ENCODE data around the gene ASB2.
A peak's percentile ranks its signal among the peaks of the same experiment; 100 is the strongest.

Gene ASB2

DNA sequence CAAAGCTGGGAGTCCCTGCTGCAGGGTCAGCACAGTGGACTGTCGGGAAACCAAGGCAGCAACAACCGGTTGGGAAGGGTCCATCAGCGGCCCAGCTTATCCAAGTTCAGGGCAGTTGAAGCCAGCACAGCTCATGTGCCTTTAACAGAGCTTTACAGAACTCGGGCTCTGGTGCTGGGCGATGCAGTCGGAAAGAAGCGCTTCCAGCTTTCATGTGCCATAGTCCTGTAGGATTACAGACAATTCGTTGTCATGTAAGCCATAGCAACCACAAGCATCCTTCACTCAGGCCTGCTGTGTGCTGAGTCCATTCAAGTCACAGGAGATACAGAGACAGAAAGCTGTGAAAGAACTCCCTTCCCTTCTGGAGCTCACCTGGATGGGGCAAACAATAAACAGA lies 52.7 kb downstream of the ASB2 start:
- Mint-ChIP-seq H3K36me3 (ENCODE audit: insufficient read depth) (no peaks in the 10 kb centered on the region), H3K9me3 (no peaks in the 10 kb centered on the region), H3K27me3 (no peaks in the 10 kb centered on the region), H3K4me3 (no peak overlapping the region), H3K27ac (ENCODE audit: low read depth) (no peak overlapping the region), H3K4me1 (no peaks in the 10 kb centered on the region)
- DNase-seq (ENCODE audit: low spot score in 2 of 2) (no peak), ATAC-seq (replicated peaks; ENCODE audit: extremely low read depth, poor library complexity, severe bottlenecking) (no peak)

DNA sequence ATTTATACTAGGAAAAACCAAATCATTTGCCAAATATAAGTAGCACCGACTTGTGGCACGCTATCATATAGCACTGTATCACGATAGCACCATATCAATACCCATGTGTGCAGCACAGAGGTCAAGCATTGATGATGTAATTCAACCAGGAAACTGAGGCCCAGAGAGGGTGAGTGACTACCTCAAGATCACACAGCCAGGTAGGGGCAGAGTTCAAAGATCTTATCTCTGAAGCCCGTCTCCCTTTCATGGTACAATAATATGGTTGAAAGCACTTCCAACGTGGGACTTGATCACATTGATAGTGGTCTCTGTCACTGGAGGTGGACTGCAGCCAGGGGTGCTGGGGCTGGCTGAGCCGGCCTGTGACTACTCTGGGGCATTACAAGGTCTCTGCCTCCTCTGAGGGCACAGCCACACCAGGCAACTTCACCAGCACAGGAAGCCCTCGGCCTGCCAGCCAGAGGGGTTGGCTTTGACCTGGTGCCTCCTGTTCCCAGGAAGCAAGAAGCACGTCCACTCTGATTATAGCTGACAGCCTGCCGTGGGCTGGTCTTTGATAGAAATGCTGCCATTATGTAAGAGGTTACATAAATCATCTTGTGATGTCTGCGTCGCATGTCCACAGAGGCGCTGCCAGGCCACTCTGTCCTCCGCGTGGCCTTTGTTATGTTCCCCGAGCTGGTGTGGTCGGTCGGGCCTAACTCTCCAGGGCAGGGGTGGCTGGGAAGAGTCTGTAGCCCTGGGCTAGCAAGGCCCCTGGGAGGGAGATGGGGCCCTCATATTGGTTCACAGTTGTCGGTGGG lies 55.2 kb downstream of the ASB2 start:
- no peak overlapping the region for H3K27ac Mint-ChIP-seq (ENCODE audit: low read depth)
- no peaks in the 10 kb centered on the region for H3K9me3 Mint-ChIP-seq

DNA sequence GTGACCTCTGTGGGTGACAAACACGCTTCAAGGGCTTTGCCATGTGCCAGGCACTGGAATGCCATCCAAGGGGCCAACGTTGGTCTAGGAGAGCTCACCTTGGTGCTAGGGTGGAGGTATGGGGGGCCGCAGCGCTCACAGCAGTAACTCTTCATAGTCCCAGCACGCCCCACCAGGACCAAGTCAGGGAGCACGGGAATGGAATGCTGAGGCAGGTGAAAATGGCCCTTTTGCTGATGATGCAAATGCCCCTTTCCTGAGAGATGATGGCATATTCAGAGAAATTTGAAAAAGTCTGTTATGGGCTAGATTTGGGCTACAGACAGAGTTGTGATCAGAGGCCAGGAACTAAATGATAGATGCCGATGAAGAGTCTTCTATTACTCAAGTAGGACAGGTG lies 59.2 kb downstream of the ASB2 start:
- no peak overlapping the region for H3K4me3 Mint-ChIP-seq
- peaks cover 26% of the 10 kb centered on the region for H3K27me3 Mint-ChIP-seq
- no peak for ATAC-seq (replicated peaks; ENCODE audit: extremely low read depth, poor library complexity, severe bottlenecking)

More for the DNA sequence above, 55.2 kb downstream of the ASB2 start:
- Mint-ChIP-seq H3K36me3 (ENCODE audit: insufficient read depth) (peaks cover 3% of the 10 kb centered on the region), H3K4me1 (no peaks in the 10 kb centered on the region), H3K27me3 (peaks cover 11% of the 10 kb centered on the region), H3K4me3 (no peak overlapping the region)
- DNase-seq (ENCODE audit: low spot score in 2 of 2), result no peak
- ATAC-seq (replicated peaks; ENCODE audit: extremely low read depth, poor library complexity, severe bottlenecking), result no peak

DNA sequence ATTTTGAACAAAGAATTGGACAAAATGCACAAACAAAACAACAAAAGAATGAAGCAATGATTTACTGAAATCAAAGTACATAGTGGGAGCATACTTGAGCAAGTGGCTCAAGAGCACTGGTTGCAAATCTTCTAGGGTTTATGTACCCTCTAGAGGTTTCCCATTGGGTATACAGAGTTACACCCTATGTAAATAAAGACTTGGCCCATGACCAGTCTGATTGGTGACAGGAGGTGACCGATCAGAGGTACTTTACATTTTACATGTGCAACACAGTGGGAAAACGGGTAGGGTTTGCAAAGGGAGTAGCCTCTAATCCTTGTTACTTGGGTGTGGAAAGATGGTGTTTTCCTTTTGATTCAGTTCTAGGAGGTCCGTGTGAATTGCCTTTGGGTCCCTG lies 59.9 kb downstream of the ASB2 start:
- Mint-ChIP-seq H3K4me3 (no peak overlapping the region), H3K27ac (ENCODE audit: low read depth) (no peak overlapping the region), H3K4me1 (no peaks in the 10 kb centered on the region), H3K27me3 (peaks cover 26% of the 10 kb centered on the region), H3K9me3 (no peaks in the 10 kb centered on the region), H3K36me3 (ENCODE audit: insufficient read depth) (peaks cover 3% of the 10 kb centered on the region)
- DNase-seq (ENCODE audit: low spot score in 2 of 2) (no peak), ATAC-seq (replicated peaks; ENCODE audit: extremely low read depth, poor library complexity, severe bottlenecking) (no peak)

More for the DNA sequence above, 59.2 kb downstream of the ASB2 start:
- no peaks in the 10 kb centered on the region for H3K4me1 Mint-ChIP-seq
- no peak overlapping the region for H3K27ac Mint-ChIP-seq (ENCODE audit: low read depth)
- peaks cover 3% of the 10 kb centered on the region for H3K36me3 Mint-ChIP-seq (ENCODE audit: insufficient read depth)
- DNase-seq (ENCODE audit: low spot score in 2 of 2), result no peak
- no peaks in the 10 kb centered on the region for H3K9me3 Mint-ChIP-seq

DNA sequence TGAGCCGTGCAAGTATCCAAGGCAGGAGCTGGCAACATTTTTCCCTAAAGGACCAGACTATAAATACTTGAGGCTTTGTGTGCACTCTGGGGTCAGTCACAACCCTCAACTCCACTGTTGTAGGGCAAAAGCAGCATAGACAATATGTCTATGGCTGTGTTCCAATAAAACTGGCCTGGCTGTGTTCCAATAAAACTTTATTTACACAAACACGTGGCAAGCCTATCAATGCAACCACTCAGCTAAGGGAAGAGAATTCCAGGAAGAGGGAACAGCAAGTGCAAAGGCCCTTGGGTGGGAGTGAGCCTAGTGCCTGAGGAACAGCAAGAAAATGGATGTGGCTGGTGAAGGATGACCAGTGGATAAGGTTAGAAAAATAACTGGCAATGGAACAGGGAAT lies 60.6 kb downstream of the ASB2 start:
- no peak overlapping the region for H3K27ac Mint-ChIP-seq (ENCODE audit: low read depth)
- no peak for DNase-seq (ENCODE audit: low spot score in 2 of 2)
- H3K4me1 Mint-ChIP-seq, result no peaks in the 10 kb centered on the region
- peaks cover 27% of the 10 kb centered on the region for H3K27me3 Mint-ChIP-seq
- H3K36me3 Mint-ChIP-seq (ENCODE audit: insufficient read depth), result peaks cover 3% of the 10 kb centered on the region
- H3K9me3 Mint-ChIP-seq, result no peaks in the 10 kb centered on the region
- H3K4me3 Mint-ChIP-seq, result no peak overlapping the region
- ATAC-seq (replicated peaks; ENCODE audit: extremely low read depth, poor library complexity, severe bottlenecking), result no peak

DNA sequence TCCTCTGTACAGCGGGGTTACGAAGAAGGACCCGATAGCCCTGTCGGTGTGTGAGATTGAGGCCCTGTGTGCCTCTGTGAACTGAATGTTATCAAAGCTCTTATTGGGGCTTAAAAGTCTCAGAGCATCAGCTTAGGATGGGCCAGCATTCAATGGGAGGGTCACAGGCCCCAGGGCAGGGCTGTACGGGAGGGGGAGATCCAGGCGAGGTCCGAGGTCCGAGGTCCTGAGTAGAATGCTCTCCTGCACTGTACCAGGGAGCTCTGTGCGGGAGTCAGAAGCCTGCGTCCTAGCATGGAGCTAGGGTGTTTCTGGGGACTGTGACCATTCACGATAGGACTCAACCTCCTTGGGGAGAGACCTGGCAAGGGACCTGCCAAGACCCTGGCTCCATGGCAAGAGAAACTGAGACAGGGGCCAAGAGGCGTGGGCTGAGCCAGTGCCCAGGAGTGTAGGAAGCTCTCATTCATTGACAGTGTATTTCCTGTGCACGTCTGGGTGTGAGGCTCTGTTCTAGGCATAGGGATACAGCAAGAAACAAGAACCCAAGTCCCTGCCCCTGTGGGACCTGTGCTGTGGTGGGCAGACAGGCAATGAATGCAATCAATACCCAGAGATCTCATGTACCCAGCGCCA lies 61.2 kb downstream of the ASB2 start:
- Mint-ChIP-seq H3K4me1 (no peaks in the 10 kb centered on the region), H3K4me3 (no peak overlapping the region), H3K27ac (ENCODE audit: low read depth) (no peak overlapping the region), H3K36me3 (ENCODE audit: insufficient read depth) (peaks cover 3% of the 10 kb centered on the region), H3K27me3 (peaks cover 32% of the 10 kb centered on the region), H3K9me3 (no peaks in the 10 kb centered on the region)
- DNase-seq (ENCODE audit: low spot score in 2 of 2) (no peak), ATAC-seq (replicated peaks; ENCODE audit: extremely low read depth, poor library complexity, severe bottlenecking) (no peak)

DNA sequence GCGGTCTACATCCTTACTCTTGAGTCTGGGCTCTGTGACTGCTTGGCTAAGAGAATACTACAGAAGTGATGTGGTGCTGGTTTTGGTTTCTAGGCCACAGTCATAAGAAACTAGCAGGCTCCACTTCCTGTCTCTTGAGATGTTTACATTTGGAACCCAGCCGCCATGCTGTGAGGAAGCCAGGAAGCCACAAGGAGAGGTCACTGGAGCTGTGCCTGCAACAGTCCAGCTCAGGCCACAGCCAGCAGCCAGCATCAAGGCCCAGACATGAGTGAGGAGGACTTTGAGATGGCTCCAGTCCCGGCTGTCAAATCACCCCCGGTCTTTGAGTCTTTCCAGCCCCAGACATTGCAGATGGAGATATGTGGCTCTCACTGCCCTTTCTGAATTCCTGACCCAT lies 62.1 kb downstream of the ASB2 start:
- Mint-ChIP-seq H3K27me3 (peaks cover 32% of the 10 kb centered on the region), H3K36me3 (ENCODE audit: insufficient read depth) (peaks cover 5% of the 10 kb centered on the region), H3K27ac (ENCODE audit: low read depth) (no peak overlapping the region), H3K4me1 (no peaks in the 10 kb centered on the region), H3K4me3 (no peak overlapping the region), H3K9me3 (no peaks in the 10 kb centered on the region)
- no peak for ATAC-seq (replicated peaks; ENCODE audit: extremely low read depth, poor library complexity, severe bottlenecking)
- no peak for DNase-seq (ENCODE audit: low spot score in 2 of 2)

DNA sequence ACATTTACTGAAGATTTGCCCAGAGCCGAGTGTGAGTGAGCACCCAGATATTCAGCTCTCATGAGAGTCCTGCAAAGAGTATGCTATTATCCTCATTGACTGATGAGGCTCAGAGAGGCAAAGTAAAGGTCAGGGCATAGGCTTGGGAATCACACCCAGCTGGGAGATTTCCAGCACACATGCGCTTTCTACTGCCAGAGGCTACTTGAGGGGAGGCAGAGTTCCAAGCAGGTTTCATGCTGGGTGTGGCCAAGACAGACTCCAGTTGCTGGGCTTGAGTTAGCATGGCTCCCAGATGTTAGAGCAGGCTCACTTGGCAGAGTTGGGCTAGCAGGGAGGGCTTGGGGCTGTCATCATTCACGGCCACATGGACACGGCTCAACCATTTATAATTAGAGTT lies 63.6 kb downstream of the ASB2 start:
- Mint-ChIP-seq H3K36me3 (ENCODE audit: insufficient read depth) (peaks cover 7% of the 10 kb centered on the region), H3K4me1 (no peaks in the 10 kb centered on the region), H3K27me3 (peaks cover 32% of the 10 kb centered on the region), H3K4me3 (no peak overlapping the region), H3K27ac (ENCODE audit: low read depth) (no peak overlapping the region), H3K9me3 (no peaks in the 10 kb centered on the region)
- DNase-seq (ENCODE audit: low spot score in 2 of 2) (no peak), ATAC-seq (replicated peaks; ENCODE audit: extremely low read depth, poor library complexity, severe bottlenecking) (no peak)

DNA sequence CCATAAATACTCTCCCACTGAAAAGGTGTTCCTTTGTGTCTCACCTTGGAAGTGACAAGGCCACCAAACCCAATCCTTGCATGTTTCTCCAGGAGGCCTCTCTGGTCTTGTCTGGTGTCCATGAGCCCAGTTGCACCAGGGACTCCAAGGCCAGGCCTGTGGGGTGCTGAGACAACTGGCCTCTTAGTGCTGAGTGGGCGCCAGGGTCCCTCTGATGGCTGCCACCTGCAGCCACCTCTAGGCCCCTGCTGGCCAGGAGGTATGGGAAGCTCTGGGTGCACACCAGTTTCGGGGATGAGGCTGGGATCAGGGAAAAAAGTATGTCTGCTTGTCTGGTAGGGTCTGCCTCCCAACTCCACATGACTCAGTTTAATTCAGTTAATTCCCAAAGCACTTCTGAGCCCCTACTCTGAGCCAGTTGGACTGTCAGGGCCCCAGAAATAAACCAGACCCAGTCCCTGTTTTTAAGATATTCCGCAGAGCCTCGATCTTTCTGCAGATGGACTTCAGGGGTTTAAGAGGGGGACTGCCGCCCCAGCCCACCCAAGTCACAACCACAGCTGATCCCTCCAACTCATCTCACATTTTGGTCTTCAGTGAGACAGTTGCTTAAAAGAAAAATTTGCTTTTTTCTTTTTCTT lies 64.3 kb downstream of the ASB2 start:
- H3K9me3 Mint-ChIP-seq, result no peaks in the 10 kb centered on the region
- peaks cover 30% of the 10 kb centered on the region for H3K27me3 Mint-ChIP-seq
- no peaks in the 10 kb centered on the region for H3K4me1 Mint-ChIP-seq
- H3K27ac Mint-ChIP-seq (ENCODE audit: low read depth), result no peak overlapping the region
- no peak overlapping the region for H3K4me3 Mint-ChIP-seq
- no peak for DNase-seq (ENCODE audit: low spot score in 2 of 2)
- ATAC-seq (replicated peaks; ENCODE audit: extremely low read depth, poor library complexity, severe bottlenecking), result no peak
- H3K36me3 Mint-ChIP-seq (ENCODE audit: insufficient read depth), result peaks cover 7% of the 10 kb centered on the region

DNA sequence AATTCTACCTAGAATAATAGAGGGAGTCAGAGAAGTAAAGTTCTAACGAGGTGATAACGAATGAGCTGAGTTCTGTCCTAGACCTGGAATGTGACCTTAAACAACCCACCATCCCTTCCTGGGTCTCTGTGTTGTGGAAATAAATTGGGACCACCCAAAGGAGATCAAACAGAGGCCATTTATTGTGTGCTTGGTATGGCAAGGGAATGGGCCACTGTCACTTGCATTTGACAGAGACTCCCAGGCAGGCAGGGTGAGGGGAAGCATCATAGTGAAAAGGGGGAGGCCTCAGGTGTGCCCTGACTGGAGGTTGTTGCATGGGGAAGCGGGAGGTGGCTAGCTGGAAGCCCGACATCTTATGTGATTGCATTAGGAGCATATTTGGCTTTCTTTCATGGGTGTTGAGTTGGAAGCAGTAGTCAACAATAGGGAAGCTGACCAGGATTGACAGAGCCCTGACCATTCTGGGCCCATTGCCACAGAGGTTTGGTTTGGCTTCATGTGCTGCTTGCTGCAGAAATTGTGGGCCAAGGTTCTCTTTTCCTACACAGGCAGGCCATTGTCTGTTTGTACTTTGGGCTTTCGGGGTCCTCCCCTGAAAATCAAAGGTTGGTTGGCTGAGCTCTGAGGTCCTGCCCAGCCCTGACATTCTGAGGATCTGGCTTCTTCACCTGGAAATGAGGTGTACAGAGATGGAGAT lies 66.8 kb downstream of the ASB2 start:
- no peaks in the 10 kb centered on the region for H3K9me3 Mint-ChIP-seq
- no peak overlapping the region for H3K27ac Mint-ChIP-seq (ENCODE audit: low read depth)
- no peak for DNase-seq (ENCODE audit: low spot score in 2 of 2)
- H3K4me1 Mint-ChIP-seq, result no peaks in the 10 kb centered on the region
- H3K27me3 Mint-ChIP-seq, result peaks cover 19% of the 10 kb centered on the region
- no peak overlapping the region for H3K4me3 Mint-ChIP-seq
- no peak for ATAC-seq (replicated peaks; ENCODE audit: extremely low read depth, poor library complexity, severe bottlenecking)
- H3K36me3 Mint-ChIP-seq (ENCODE audit: insufficient read depth), result peaks cover 4% of the 10 kb centered on the region

DNA sequence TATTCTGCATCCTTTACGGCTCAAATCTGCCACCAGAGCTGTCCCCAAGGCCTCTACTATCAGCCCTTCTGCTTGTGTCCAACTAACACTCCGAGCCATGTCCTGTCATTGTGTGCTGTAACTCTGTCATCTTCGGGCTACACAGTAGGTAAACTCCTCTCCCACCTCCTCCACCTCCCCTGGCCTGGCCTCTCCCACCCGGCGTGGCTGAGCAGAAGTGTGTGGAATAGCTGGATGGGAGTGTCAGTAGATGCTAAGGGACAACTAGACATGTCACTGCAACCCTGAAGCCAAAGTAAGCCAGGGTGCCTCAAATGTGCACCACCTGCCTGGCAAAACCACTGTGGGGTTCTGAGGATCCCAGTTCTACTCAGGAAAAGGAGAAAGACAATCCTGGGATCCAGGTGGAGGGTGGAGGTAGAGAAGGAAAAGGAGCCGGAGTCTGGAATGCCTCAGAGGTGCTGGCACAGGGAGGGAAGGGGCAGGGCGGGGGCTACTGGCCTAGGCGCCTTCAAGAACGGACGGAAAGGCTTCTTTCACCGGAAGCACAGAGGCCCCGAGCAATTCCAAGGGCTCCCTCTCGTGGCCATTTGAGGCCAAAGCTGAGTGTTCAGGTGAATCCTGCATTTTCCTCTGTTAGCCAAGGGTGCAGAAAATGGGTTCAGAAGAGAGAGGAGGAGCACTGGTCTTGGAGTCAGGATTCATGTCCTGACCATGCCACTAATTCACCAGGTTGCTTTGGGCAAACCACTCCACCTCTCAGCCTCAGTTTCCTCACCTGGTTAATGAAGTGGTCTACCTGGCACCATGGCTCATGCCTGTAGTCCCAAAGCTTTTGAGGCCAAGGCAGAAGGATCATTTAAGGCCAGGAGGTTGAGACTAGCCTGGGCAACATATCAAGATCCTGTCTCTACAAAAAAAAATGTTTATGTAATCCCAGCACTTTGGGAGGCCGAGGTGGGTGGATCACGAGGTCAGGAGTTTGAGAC lies 69.7 kb downstream of the ASB2 start:
- ATAC-seq (replicated peaks; ENCODE audit: extremely low read depth, poor library complexity, severe bottlenecking) (no peak), DNase-seq (ENCODE audit: low spot score in 2 of 2) (peak in 1 of 2 donors; percentile 31)
- H3K27ac Mint-ChIP-seq (ENCODE audit: low read depth), result no peak overlapping the region
- H3K36me3 Mint-ChIP-seq (ENCODE audit: insufficient read depth), result peaks cover 4% of the 10 kb centered on the region
- peaks cover 47% of the 10 kb centered on the region for H3K27me3 Mint-ChIP-seq
- no peaks in the 10 kb centered on the region for H3K4me1 Mint-ChIP-seq
- no peak overlapping the region for H3K4me3 Mint-ChIP-seq
- no peaks in the 10 kb centered on the region for H3K9me3 Mint-ChIP-seq

DNA sequence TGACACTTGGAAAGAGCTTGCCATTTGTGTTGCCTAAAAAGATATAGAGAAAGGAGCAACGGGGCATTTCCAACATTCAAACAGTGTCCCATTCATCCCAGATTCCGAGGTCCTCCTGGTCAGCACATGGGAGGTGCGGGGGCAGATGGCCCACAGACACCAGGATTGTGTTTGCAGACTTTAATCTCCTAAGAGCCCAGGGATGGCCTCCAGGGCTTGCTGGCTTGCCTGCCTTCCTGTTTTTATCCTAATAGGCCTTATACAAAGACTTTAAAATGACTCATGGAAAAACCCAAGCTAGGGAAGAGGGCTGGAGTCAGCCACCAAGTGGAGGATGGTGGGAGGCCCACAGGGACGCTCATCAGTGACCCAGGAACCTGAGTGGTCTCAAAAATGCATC lies 70.7 kb downstream of the ASB2 start:
- H3K36me3 Mint-ChIP-seq (ENCODE audit: insufficient read depth), result peaks cover 4% of the 10 kb centered on the region
- peaks cover 44% of the 10 kb centered on the region for H3K27me3 Mint-ChIP-seq
- no peaks in the 10 kb centered on the region for H3K4me1 Mint-ChIP-seq
- no peak overlapping the region for H3K4me3 Mint-ChIP-seq
- no peaks in the 10 kb centered on the region for H3K9me3 Mint-ChIP-seq
- no peak for DNase-seq (ENCODE audit: low spot score in 2 of 2)
- H3K27ac Mint-ChIP-seq (ENCODE audit: low read depth), result no peak overlapping the region
- no peak for ATAC-seq (replicated peaks; ENCODE audit: extremely low read depth, poor library complexity, severe bottlenecking)
